ENCODE measurements around the gene OCA2.

DNA sequence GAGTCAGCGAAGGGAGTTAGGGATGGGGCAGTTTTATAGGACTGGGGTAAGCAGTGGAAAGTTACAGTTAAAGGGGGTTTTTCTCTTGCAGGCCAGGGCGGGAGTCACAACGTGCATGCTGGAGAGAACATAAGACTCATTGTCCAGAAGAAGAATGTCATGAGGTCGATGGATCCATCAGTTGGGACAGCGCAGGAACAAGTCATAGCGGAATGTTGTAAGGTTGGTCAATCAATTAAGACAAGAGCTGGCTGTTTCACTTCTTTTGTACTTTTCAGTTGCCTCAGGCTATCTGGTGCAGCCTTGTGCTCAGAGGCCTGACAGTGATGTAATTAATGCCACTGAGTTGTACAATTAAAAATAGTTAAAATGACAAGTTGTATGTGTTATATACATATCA, 165.6 kb downstream of the OCA2 start:
- TF ChIP-seq, protein P1, sequence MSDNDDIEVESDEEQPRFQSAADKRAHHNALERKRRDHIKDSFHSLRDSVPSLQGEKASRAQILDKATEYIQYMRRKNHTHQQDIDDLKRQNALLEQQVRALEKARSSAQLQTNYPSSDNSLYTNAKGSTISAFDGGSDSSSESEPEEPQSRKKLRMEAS (IDR thresholded peaks at IDR 0.05) = no peak
- TF ChIP-seq, protein P2, sequence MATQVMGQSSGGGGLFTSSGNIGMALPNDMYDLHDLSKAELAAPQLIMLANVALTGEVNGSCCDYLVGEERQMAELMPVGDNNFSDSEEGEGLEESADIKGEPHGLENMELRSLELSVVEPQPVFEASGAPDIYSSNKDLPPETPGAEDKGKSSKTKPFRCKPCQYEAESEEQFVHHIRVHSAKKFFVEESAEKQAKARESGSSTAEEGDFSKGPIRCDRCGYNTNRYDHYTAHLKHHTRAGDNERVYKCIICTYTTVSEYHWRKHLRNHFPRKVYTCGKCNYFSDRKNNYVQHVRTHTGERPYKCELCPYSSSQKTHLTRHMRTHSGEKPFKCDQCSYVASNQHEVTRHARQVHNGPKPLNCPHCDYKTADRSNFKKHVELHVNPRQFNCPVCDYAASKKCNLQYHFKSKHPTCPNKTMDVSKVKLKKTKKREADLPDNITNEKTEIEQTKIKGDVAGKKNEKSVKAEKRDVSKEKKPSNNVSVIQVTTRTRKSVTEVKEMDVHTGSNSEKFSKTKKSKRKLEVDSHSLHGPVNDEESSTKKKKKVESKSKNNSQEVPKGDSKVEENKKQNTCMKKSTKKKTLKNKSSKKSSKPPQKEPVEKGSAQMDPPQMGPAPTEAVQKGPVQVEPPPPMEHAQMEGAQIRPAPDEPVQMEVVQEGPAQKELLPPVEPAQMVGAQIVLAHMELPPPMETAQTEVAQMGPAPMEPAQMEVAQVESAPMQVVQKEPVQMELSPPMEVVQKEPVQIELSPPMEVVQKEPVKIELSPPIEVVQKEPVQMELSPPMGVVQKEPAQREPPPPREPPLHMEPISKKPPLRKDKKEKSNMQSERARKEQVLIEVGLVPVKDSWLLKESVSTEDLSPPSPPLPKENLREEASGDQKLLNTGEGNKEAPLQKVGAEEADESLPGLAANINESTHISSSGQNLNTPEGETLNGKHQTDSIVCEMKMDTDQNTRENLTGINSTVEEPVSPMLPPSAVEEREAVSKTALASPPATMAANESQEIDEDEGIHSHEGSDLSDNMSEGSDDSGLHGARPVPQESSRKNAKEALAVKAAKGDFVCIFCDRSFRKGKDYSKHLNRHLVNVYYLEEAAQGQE (IDR thresholded peaks at IDR 0.05; ENCODE audit: low read depth) = no peak
- TF ChIP-seq TAF1 (IDR thresholded peaks at IDR 0.05; ENCODE audit: low read depth) (no peak), CEBPB (IDR thresholded peaks at IDR 0.05) (no peak), EP300 (IDR thresholded peaks at IDR 0.05; ENCODE audit: borderline replicate concordance) (no peak), EGR1 (IDR thresholded peaks at IDR 0.05) (no peak), YY1 (IDR thresholded peaks at IDR 0.05; ENCODE audit: low read depth) (no peak), RAD21 (IDR thresholded peaks at IDR 0.05; ENCODE audit: low read depth) (no peak), FOXM1 (IDR thresholded peaks at IDR 0.05; ENCODE audit: borderline replicate concordance, low read depth) (no peak), TEAD4 (IDR thresholded peaks at IDR 0.05) (no peak), NFIC (IDR thresholded peaks at IDR 0.05) (no peak), TCF12 (IDR thresholded peaks at IDR 0.05; ENCODE audit: low read depth) (no peak)
- TF ChIP-seq, protein P3, sequence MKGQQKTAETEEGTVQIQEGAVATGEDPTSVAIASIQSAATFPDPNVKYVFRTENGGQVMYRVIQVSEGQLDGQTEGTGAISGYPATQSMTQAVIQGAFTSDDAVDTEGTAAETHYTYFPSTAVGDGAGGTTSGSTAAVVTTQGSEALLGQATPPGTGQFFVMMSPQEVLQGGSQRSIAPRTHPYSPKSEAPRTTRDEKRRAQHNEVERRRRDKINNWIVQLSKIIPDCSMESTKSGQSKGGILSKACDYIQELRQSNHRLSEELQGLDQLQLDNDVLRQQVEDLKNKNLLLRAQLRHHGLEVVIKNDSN (IDR thresholded peaks at IDR 0.05) = no peak
